Kidney (tissue), 14 donors: Measurements from ENCODE around the gene ENAH. TPM values are rescaled to one million over a fixed set of nuclear protein-coding genes. Genes with fewer than 3 reads are reported as not detected.

Experiments
- DNase-seq, 5 donors: peaks; one replicate each; pipeline ENCODE4 v3.0.0-alpha.2; 2013 to 2020
- FAIRE-seq: peaks from 2 replicates; lab custom pipeline; 2012; peaks lifted over from hg19 to GRCh38; lab: Jason Lieb, UNC
- H3K27ac ChIP-seq, 2 donors: one replicate each; pipeline ENCODE4 v1.7.0; 2013; ENCODE audit warnings: low read depth in 2 of 2, low read length in 2 of 2, inconsistent platforms in 1 of 2
- H3K27me3 ChIP-seq: one replicate; pipeline ENCODE4 v1.7.1; 2013; ENCODE audit warnings: low read length, inconsistent platforms; ENCODE audit not compliant: control insufficient read depth, insufficient read depth
- H3K36me3 ChIP-seq, 3 donors: one replicate each; pipeline versions ENCODE4 v1.7.0 to v1.7.1; 2013; ENCODE audit warnings: low read length in 3 of 3, control low read depth in 1 of 3, inconsistent platforms in 1 of 3; ENCODE audit not compliant: insufficient read depth in 3 of 3, control insufficient read depth in 2 of 3
- H3K4me1 ChIP-seq, 3 donors: one replicate each; pipeline versions ENCODE4 v1.7.0 to v1.7.1; 2013; ENCODE audit warnings: low read length in 3 of 3, inconsistent platforms in 1 of 3, low read depth in 1 of 3; ENCODE audit not compliant: control insufficient read depth in 2 of 3, insufficient read depth in 2 of 3
- H3K4me3 ChIP-seq, 3 donors: one replicate each; pipeline versions ENCODE4 v1.7.0 to v1.8.1; 2013; ENCODE audit warnings: low read length in 3 of 3, control low read depth in 1 of 3, inconsistent platforms in 1 of 3
- H3K9ac ChIP-seq, 3 donors: one replicate each; pipeline versions ENCODE4 v1.7.0 to v1.7.1; 2013; ENCODE audit warnings: low read length in 3 of 3, control low read depth in 1 of 3, inconsistent platforms in 1 of 3
- H3K9me3 ChIP-seq, 3 donors: one replicate each; pipeline versions ENCODE4 v1.7.0 to v1.7.1; 2013; ENCODE audit warnings: low read length in 3 of 3, control low read depth in 1 of 3, inconsistent platforms in 1 of 3; ENCODE audit not compliant: control insufficient read depth in 2 of 3, insufficient read depth in 1 of 3
- intact Hi-C: fragments of 100-400 bp; cut with DNase I; formaldehyde crosslinking; loops from one replicate; pipeline ENCODE4 v1.11.1; 2022
- polyA plus RNA-seq: library from polyadenylated mRNA; stranded (reverse); fragments of 350-450 nt; fragmentation: Illumina TruSeq; extraction: RNeasy Lipid Tissue Mini Kit (QIAGEN cat#74804); gene quantifications from one replicate; pipeline ENCODE4 v1.2.3, GENCODE V29; 2014; ENCODE audit warnings: low read depth, low replicate concordance; ENCODE audit not compliant: insufficient read depth
- total RNA-seq: library from RNA; stranded (reverse); fragmentation: NEBNext Ultra II Directional; extraction: Animal tissue kit (Norgen Biotek cat#: 25700); gene quantifications from one replicate; pipeline ENCODE4 v1.2.1, GENCODE V29; 2021
- TF ChIP-seq, protein P1 (sequence below): IDR thresholded peaks from 3 replicates; pipeline ENCODE4 v1.5.1; 2012; ENCODE audit warnings: mild to moderate bottlenecking, moderate library complexity, borderline replicate concordance; ENCODE audit not compliant: insufficient read depth; ENCODE audit errors: extremely low read depth
- donor health status: control.
- donor health status: control.
- donor health status: control.
- donor health status: control.
- donor health status: control.
- donor health status: DM: yes; HTN: yes; CAD: no.
- donor health status: Normal renal cell carcinoma (clear cell type).

ENAH gene
- total and polyA plus RNA-seq, 2 donors from 2014 or later = 6.2 to 42.3 TPM

- Histone ChIP-seq H3K27me3 (no peaks in the 10 kb centered on the region), H3K9ac (no peak overlapping the region), H3K4me3 (no peak overlapping the region), H3K4me1 (no peaks in the 10 kb centered on the region), H3K9me3 (no peaks in the 10 kb centered on the region), H3K27ac (no peak overlapping the region), H3K36me3 (no peaks in the 10 kb centered on the region)
- FAIRE-seq (no peak), DNase-seq (no peak)
- intact Hi-C loops = no loop called here
- TF ChIP-seq, protein P1, sequence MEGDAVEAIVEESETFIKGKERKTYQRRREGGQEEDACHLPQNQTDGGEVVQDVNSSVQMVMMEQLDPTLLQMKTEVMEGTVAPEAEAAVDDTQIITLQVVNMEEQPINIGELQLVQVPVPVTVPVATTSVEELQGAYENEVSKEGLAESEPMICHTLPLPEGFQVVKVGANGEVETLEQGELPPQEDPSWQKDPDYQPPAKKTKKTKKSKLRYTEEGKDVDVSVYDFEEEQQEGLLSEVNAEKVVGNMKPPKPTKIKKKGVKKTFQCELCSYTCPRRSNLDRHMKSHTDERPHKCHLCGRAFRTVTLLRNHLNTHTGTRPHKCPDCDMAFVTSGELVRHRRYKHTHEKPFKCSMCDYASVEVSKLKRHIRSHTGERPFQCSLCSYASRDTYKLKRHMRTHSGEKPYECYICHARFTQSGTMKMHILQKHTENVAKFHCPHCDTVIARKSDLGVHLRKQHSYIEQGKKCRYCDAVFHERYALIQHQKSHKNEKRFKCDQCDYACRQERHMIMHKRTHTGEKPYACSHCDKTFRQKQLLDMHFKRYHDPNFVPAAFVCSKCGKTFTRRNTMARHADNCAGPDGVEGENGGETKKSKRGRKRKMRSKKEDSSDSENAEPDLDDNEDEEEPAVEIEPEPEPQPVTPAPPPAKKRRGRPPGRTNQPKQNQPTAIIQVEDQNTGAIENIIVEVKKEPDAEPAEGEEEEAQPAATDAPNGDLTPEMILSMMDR = no peak
These were observed 25.6 kb upstream of the ENAH start for GRCh38 chr1:225678545-225678944.

GRCh38 chr1:225677350-225678124 is 24.6 kb upstream of the ENAH start:
- intact Hi-C loops = no loop called here
- Histone ChIP-seq H3K9me3 (no peaks in the 10 kb centered on the region), H3K27ac (no peak overlapping the region), H3K9ac (no peak overlapping the region), H3K27me3 (no peaks in the 10 kb centered on the region), H3K4me3 (peak overlapping the region in 1 of 3 donors; percentile 39), H3K36me3 (no peaks in the 10 kb centered on the region), H3K4me1 (no peaks in the 10 kb centered on the region)
- FAIRE-seq (no peak), DNase-seq (peak in 4 of 5 donors; percentile 51 to 59 (median 55))
- TF ChIP-seq, protein P1 = no peak

DNA sequence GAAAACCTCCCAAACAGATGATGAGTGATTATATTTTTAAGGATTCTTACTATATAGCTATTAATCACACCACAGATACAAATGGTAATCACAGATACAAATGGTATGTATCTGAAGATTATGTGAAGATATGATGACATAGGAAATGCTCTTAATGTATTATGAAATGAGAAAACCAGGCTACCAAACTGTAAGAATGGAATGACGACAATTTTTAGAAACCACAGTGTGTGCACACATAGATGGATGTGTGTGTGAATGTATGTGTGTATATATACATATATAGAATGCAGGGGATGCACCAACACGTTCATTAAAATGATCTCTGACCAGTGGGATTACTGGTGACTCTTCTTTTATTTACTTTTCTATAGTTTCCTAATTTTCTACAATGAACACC is 21.5 kb upstream of the ENAH start:
- DNase-seq (no peak), FAIRE-seq (no peak)
- H3K9me3 ChIP-seq = no peaks in the 10 kb centered on the region
- TF ChIP-seq, protein P1 = no peak
- no peaks in the 10 kb centered on the region for H3K27me3 ChIP-seq
- no peaks in the 10 kb centered on the region for H3K4me1 ChIP-seq
- no peak overlapping the region for H3K27ac ChIP-seq
- H3K4me3 ChIP-seq = no peak overlapping the region
- no peak overlapping the region for H3K9ac ChIP-seq
- intact Hi-C loops = no loop called here
- no peaks in the 10 kb centered on the region for H3K36me3 ChIP-seq
